HG03060 (cell line): Measurements from ENCODE around the gene ANKRD45.
A peak's percentile ranks its signal among the peaks of the same experiment; 100 is the strongest.
"Not testable (repeated sequence)": the region's sequence is repeated elsewhere in the genome, so short reads cannot be mapped to it uniquely, and the experiment has no call there.

Experiments used
- ATAC-seq: cut with Tn5 transposase; IDR thresholded peaks from one replicate; pipeline ENCODE4 v1.9.1; 2021; ENCODE audit warnings: low read depth, moderate number of reproducible peaks; ENCODE audit not compliant: unreplicated experiment

ANKRD45 gene, protein sequence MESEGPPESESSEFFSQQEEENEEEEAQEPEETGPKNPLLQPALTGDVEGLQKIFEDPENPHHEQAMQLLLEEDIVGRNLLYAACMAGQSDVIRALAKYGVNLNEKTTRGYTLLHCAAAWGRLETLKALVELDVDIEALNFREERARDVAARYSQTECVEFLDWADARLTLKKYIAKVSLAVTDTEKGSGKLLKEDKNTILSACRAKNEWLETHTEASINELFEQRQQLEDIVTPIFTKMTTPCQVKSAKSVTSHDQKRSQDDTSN

GRCh38 chr1:173669491-173669941, at the start of gene ANKRD45:
TSS of gene ANKRD45 (minus strand) at chr1:173669851. CDS start at chr1:173659418, 10,433 bp downstream.
- ATAC-seq = no peak

- no peak for ATAC-seq
Observed at GRCh38 chr1:173717238-173717637, 47.6 kb upstream of the ANKRD45 start.

DNA sequence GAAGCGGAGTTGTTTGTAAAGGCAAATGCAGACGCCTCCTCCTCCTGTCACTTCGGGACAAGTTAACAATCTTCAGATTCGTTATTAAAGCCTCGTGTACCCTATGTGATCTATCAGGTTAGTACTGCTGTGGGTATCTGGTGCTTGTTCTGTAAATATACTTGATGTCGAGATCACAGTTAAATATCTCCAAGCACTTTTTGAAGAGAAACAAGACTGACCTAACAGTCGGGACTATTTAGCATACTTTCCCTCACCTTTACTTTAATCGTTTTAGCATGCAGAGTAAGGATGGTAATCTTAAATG, 45.8 kb upstream of the ANKRD45 start:
- ATAC-seq = peak; percentile 2

GRCh38 chr1:173714759-173715537, 45.3 kb upstream of the ANKRD45 start, which contains the start of gene KLHL20:
TSS of gene KLHL20 (plus strand) at chr1:173714981. CDS start at chr1:173716044, 1,063 bp downstream.
- peak; percentile 86 for ATAC-seq

DNA sequence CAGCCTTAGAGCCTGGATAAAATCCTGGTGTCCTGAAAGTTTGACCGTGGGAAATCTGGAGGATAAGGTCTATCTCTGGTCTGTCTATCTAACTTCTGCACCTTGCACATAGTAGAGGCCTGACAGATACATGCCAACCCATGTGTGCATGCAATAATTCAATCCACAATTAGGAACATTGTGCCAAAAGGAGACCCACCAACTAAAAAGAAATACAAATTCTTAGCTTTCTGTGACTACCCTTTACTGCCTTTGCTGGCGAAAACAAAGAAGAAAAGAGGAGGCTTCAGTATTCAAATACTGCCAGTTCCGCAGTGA, 44.7 kb upstream of the ANKRD45 start:
- ATAC-seq = no peak

GRCh38 chr1:173708787-173709186, 39.1 kb upstream of the ANKRD45 start:
- ATAC-seq = no peak

GRCh38 chr1:173705117-173705516, 35.5 kb upstream of the ANKRD45 start:
- ATAC-seq = no peak

DNA sequence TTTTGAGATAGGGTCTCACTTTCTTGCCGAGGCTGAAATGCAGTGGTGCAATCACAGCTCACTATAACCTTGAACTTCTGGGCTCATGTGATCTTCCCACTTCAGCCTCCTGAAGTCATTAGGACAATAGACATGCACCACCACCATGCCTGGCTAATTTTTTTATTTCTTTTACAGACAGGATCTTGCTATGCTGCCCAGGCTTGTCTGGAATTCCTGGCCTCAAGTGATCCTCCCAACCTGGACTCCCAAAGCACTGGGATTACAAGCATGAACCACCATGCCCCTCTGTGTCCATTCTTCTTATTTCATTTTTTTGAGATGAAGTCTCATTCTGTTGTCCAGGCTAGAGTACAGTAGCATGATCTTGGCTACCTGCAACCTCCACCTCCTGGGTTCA, 33.1 kb upstream of the ANKRD45 start:
- ATAC-seq = no peak

- not testable (repeated sequence) for ATAC-seq
Observed at GRCh38 chr1:173701299-173701698, 31.6 kb upstream of the ANKRD45 start.

- no peak for ATAC-seq
Observed at GRCh38 chr1:173693238-173693637, 23.6 kb upstream of the ANKRD45 start.

DNA sequence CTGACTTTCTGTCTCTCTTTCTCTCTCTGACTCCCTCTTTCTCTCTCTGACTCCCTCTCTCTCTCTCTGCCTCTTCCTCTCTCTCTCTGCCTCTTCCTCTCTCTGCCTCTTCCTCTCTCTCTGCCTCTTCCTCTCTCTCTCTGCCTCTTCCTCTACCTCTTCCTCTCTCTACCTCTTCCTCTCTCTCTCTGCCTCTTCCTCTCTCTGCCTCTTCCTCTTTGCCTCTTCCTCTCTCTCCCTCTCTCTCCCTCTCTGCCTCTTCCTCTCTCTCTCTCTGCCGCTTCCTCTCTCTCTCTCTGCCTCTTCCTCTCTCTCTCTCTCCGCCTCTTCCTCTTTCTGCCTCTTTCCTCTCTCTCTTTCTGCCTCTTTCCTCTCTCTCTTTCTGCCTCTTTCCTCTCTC, 18.6 kb upstream of the ANKRD45 start:
- ATAC-seq = no peak

- not testable (repeated sequence) for ATAC-seq
Observed at GRCh38 chr1:173685121-173685520, 15.5 kb upstream of the ANKRD45 start.

DNA sequence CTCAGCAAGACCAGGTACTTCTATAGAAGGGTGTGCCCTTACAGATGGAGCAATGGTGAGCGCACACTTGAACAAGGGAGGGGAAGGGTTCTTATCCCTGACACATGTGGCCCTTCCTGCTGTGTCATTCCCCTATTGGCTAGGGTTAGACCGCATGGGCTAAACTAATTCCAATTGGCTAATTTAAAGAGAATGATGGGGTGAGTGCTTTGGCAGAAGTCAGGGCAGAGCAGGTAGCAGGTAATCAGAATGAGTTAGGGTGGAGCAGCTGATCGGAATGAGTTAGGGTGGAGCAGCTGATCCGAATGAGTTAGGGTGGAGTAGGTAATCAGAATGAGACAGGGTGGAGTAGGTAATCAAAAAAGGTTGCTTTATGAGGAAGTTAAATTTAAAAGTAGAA, 14.2 kb upstream of the ANKRD45 start:
- ATAC-seq = not testable (repeated sequence)

DNA sequence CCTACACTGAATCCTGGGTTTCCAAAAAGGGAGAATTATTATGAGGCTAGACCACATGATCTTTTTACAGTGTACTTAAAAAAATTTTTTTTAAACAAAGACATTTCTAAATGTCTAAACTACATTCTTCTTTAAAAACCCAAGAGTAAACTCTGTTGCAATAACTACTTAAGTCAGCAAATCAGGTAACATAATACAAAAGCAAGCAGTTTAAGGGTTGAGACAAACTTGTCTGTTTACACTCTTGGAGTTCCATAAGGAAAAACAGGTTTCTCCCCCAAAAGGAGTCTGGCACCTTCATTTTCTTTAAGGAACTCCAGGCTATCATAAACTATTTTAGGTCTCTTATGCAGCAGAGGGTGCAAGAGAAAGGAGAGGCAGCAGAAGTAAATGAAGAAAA, 12.5 kb upstream of the ANKRD45 start:
- no peak for ATAC-seq

DNA sequence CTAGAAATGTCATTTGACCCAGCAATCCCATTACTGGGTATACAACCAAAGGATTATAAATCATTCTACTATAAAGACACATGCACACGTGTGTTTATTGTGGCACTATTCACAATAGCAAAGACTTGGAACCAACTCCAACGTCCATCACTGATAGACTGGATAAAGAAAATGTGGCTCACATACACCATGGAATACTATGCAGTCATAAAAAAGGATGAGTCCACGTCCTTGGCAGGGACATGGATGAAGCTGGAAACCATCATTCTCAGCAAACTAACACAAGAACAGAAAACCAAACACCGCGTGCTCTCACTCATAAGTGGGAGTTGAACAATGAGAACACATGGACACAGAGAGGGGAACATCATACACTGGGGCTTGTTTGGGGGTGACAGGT, 10.5 kb upstream of the ANKRD45 start:
- not testable (repeated sequence) for ATAC-seq

GRCh38 chr1:173674496-173674895, 4.8 kb upstream of the ANKRD45 start:
- not testable (repeated sequence) for ATAC-seq

DNA sequence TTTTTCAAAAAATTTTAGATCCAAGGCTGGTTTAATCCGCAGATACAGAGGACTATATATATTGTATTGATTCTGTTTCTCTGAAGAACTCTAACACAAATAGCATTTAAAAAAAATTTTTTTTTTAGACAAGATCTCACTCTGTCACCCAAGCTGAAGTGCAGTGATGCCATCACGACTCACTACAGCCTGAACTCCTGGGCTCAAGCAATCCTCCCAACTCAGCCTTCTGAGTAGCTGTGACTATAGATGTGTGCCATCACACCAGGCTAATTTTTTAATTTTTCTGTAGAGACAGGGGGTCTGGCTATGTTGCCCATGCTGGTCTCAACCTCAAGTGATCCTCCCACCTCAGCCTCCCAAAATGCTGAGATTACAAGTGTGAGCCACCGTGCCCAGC, 3.0 kb downstream of the ANKRD45 start:
- ATAC-seq = no peak

- no peak for ATAC-seq
Observed at GRCh38 chr1:173663159-173663558, 6.5 kb downstream of the ANKRD45 start.

DNA sequence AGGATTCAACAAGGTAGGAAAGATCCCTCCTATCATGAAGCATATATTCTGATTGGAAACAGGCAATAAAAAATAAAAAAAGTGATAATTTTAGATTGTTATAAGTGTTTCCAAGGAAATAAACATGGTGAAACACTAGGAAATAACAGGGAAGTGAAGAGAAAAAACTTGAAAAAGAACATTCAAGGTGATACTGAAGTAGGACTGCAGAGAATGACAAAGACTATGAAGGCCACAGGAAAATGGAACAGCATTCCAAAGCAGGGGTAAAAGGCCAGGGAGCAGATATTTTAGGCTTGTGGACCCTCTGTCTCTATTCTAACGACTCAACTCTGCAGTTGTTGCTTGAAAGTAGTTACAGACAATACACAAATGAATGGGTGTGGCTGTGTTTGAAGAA, 7.9 kb downstream of the ANKRD45 start:
- ATAC-seq = no peak

- ATAC-seq = no peak
Observed at GRCh38 chr1:173661271-173661670, 8.4 kb downstream of the ANKRD45 start.

DNA sequence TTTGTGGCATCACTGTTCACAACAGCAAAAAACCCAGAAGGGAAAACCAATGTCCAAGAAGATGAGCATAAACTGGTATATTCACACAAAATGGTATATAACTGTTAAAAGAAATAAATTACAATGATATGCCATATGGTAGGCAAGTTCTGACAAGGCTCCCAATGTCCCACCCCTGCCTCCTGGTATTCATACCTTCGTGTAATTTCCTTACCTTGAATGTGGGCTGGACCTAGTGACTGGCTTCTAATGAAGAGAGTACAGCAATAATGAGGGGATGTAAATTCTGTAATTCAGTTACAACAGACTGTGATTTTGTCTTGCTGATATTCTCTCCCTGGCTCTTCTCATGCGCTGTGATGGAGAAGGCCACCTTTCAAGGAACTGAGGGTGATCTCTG, 9.3 kb downstream of the ANKRD45 start:
- ATAC-seq = no peak
